Measurements from ENCODE around the gene EXO5. TPM values are rescaled to one million over a fixed set of nuclear protein-coding genes. Genes with fewer than 3 reads are reported as not detected.

The EXO5 gene
- total RNA-seq, 1 experiment from 2014 or later, result 0.57 TPM

DNA sequence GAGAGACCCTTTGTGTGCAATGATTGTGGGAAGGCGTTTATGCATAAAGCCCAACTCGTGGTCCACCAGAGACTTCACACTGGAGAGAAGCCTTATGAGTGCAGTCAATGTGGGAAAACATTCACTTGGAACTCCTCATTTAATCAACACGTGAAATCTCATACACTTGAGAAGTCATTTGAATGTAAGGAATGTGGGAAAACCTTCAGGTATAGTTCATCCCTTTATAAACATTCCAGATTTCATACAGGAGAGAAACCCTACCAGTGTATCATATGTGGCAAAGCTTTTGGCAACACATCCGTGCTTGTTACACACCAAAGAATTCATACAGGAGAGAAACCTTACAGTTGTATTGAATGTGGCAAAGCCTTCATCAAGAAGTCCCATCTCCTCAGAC, 38.4 kb downstream of the EXO5 start (continued):
- TF ChIP-seq, protein P1, sequence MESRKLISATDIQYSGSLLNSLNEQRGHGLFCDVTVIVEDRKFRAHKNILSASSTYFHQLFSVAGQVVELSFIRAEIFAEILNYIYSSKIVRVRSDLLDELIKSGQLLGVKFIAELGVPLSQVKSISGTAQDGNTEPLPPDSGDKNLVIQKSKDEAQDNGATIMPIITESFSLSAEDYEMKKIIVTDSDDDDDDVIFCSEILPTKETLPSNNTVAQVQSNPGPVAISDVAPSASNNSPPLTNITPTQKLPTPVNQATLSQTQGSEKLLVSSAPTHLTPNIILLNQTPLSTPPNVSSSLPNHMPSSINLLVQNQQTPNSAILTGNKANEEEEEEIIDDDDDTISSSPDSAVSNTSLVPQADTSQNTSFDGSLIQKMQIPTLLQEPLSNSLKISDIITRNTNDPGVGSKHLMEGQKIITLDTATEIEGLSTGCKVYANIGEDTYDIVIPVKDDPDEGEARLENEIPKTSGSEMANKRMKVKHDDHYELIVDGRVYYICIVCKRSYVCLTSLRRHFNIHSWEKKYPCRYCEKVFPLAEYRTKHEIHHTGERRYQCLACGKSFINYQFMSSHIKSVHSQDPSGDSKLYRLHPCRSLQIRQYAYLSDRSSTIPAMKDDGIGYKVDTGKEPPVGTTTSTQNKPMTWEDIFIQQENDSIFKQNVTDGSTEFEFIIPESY (IDR thresholded peaks at IDR 0.05; ENCODE audit: extremely low read depth, insufficient replicate concordance, low read length), result no peak
- TF ChIP-seq RAD21 (IDR thresholded peaks at IDR 0.05; ENCODE audit: low read depth), result no peak
- TF ChIP-seq SIN3A (IDR thresholded peaks at IDR 0.05; ENCODE audit: low read depth), result no peak
- no peak for TF ChIP-seq SRF (IDR thresholded peaks at IDR 0.05; ENCODE audit: low read depth)

DNA sequence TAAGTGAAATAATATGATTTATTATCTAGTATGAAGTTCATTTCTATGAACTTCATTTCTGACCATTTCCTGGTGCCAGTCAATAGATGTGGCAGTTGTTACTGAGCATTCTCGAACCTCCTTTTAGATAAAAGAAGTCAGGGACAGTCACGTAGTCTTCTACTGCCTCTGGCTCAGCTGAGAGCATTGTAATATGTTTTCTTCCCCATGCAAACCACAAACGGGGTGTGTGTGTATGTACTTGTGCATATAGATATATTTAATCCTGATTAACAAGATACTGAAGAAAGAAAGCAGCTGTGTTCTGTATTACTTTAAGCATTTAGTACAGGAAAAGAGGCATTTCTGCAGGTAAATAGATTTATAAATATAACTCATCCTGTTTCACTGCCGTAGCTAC, 44.5 kb downstream of the EXO5 start:
- no peaks in the 10 kb centered on the region for H3K79me2 ChIP-seq (ENCODE audit: insufficient read depth, low read length)
- RAD21 ChIA-PET (ENCODE audit: low non-redundant PET in 1 of 2, low total read pairs in 2 of 2, uncharacterized antibody in 2 of 2, unreplicated experiment in 2 of 2), result no interaction called here
- H3K9me3 ChIP-seq (ENCODE audit: control insufficient read depth in 1 of 2, insufficient read depth in 1 of 2, low read depth in 1 of 2, low read length in 2 of 2), result no peaks in the 10 kb centered on the region
- CTCF ChIA-PET, result no interaction called here
- H3K4me1 ChIP-seq (ENCODE audit: control insufficient read depth in 1 of 2, insufficient read depth in 2 of 2, low read length in 2 of 2), result no peaks in the 10 kb centered on the region
- POLR2A ChIA-PET, result no interaction called here
- H4K20me1 ChIP-seq (ENCODE audit: insufficient read depth), result no peaks in the 10 kb centered on the region
- DNase-seq (ENCODE audit: low read depth, low spot score) (no peak), ATAC-seq (no peak)
- no peak overlapping the region for H2AFZ ChIP-seq (ENCODE audit: low read depth, low read length, poor library complexity, severe bottlenecking)
- H3K9ac ChIP-seq (ENCODE audit: low read length), result no peak overlapping the region
- H3K4me3 ChIP-seq (replicated peaks in 1 of 2; ENCODE audit: low read depth in 1 of 2, low read length in 2 of 2), result no peak overlapping the region
- no peaks in the 10 kb centered on the region for H3K9me2 ChIP-seq (ENCODE audit: insufficient read depth)
- H3K27ac ChIP-seq (ENCODE audit: low read depth, low read length), result no peak overlapping the region
- H3K4me2 ChIP-seq (ENCODE audit: low read length), result no peak overlapping the region
- intact Hi-C loops (cut with micrococcal nuclease), result no loop called here
- BruUV-seq (replicated peaks), result no TSS peak
- H3K36me3 ChIP-seq (ENCODE audit: control insufficient read depth in 1 of 2, insufficient read depth in 2 of 2, low read length in 2 of 2), result no peaks in the 10 kb centered on the region
- no peaks in the 10 kb centered on the region for H3K27me3 ChIP-seq (ENCODE audit: insufficient read depth, low read length)
- no peak for TF ChIP-seq SIN3A (IDR thresholded peaks at IDR 0.05; ENCODE audit: low read depth)
- no peak for TF ChIP-seq YY1 (IDR thresholded peaks at IDR 0.05; ENCODE audit: extremely low read depth, insufficient replicate concordance, low read depth, low read length)
- TF ChIP-seq POLR2A (IDR thresholded peaks at IDR 0.05; ENCODE audit: borderline replicate concordance, extremely low read depth, insufficient read depth, insufficient read length), result no peak
- no peak for TF ChIP-seq CEBPB (IDR thresholded peaks at IDR 0.05; ENCODE audit: low read depth)
- no peak for TF ChIP-seq POLR2AphosphoS5 (IDR thresholded peaks at IDR 0.05; ENCODE audit: low read depth, low read length)
- no peak for TF ChIP-seq SRF (IDR thresholded peaks at IDR 0.05; ENCODE audit: low read depth)
- TF ChIP-seq, protein P2, sequence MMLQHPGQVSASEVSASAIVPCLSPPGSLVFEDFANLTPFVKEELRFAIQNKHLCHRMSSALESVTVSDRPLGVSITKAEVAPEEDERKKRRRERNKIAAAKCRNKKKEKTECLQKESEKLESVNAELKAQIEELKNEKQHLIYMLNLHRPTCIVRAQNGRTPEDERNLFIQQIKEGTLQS (IDR thresholded peaks at IDR 0.05), result no peak
- no peak for TF ChIP-seq ZFX (IDR thresholded peaks at IDR 0.05)
- TF ChIP-seq ELF1 (IDR thresholded peaks at IDR 0.05; ENCODE audit: borderline replicate concordance, low read depth), result no peak
- no peak for TF ChIP-seq ZNF274 (IDR thresholded peaks at IDR 0.05; ENCODE audit: low read depth, low read length)
- TF ChIP-seq, protein P1 (IDR thresholded peaks at IDR 0.05; ENCODE audit: extremely low read depth, insufficient replicate concordance, low read length), result no peak
- no peak for TF ChIP-seq SP1 (IDR thresholded peaks at IDR 0.05; ENCODE audit: low read depth)
- TF ChIP-seq, protein P3, sequence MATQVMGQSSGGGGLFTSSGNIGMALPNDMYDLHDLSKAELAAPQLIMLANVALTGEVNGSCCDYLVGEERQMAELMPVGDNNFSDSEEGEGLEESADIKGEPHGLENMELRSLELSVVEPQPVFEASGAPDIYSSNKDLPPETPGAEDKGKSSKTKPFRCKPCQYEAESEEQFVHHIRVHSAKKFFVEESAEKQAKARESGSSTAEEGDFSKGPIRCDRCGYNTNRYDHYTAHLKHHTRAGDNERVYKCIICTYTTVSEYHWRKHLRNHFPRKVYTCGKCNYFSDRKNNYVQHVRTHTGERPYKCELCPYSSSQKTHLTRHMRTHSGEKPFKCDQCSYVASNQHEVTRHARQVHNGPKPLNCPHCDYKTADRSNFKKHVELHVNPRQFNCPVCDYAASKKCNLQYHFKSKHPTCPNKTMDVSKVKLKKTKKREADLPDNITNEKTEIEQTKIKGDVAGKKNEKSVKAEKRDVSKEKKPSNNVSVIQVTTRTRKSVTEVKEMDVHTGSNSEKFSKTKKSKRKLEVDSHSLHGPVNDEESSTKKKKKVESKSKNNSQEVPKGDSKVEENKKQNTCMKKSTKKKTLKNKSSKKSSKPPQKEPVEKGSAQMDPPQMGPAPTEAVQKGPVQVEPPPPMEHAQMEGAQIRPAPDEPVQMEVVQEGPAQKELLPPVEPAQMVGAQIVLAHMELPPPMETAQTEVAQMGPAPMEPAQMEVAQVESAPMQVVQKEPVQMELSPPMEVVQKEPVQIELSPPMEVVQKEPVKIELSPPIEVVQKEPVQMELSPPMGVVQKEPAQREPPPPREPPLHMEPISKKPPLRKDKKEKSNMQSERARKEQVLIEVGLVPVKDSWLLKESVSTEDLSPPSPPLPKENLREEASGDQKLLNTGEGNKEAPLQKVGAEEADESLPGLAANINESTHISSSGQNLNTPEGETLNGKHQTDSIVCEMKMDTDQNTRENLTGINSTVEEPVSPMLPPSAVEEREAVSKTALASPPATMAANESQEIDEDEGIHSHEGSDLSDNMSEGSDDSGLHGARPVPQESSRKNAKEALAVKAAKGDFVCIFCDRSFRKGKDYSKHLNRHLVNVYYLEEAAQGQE (IDR thresholded peaks at IDR 0.05; ENCODE audit: low read depth), result no peak
- TF ChIP-seq, protein P4, sequence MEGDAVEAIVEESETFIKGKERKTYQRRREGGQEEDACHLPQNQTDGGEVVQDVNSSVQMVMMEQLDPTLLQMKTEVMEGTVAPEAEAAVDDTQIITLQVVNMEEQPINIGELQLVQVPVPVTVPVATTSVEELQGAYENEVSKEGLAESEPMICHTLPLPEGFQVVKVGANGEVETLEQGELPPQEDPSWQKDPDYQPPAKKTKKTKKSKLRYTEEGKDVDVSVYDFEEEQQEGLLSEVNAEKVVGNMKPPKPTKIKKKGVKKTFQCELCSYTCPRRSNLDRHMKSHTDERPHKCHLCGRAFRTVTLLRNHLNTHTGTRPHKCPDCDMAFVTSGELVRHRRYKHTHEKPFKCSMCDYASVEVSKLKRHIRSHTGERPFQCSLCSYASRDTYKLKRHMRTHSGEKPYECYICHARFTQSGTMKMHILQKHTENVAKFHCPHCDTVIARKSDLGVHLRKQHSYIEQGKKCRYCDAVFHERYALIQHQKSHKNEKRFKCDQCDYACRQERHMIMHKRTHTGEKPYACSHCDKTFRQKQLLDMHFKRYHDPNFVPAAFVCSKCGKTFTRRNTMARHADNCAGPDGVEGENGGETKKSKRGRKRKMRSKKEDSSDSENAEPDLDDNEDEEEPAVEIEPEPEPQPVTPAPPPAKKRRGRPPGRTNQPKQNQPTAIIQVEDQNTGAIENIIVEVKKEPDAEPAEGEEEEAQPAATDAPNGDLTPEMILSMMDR (IDR thresholded peaks at IDR 0.05 in 2 of 3, conservative IDR thresholded peaks at IDR 0.05 in 1 of 3; ENCODE audit: borderline replicate concordance in 1 of 3, insufficient read depth in 1 of 3, low read depth in 2 of 3, low read length in 2 of 3), result no peak
- TF ChIP-seq EZH2 (IDR thresholded peaks at IDR 0.05), result no peak

Data from HCT116 (cell line).